HG02852 (cell line): ENCODE data around the gene SH3TC2.
"Not testable (repeated sequence)": the region's sequence is repeated elsewhere in the genome, so short reads cannot be mapped to it uniquely, and the experiment has no call there.

Source experiments
- ATAC-seq: cut with Tn5 transposase; IDR thresholded peaks from one replicate; pipeline ENCODE4 v1.9.1; 2021; ENCODE audit warnings: mild to moderate bottlenecking, moderate library complexity; ENCODE audit not compliant: unreplicated experiment

Gene SH3TC2

GRCh38 chr5:149063017-149063687 lies at the start of gene SH3TC2:
Gene SH3TC2 (minus strand): TSS chr5:149063062. CDS start chr5:149063022, 40 bp downstream.
- ATAC-seq, result no peak

DNA sequence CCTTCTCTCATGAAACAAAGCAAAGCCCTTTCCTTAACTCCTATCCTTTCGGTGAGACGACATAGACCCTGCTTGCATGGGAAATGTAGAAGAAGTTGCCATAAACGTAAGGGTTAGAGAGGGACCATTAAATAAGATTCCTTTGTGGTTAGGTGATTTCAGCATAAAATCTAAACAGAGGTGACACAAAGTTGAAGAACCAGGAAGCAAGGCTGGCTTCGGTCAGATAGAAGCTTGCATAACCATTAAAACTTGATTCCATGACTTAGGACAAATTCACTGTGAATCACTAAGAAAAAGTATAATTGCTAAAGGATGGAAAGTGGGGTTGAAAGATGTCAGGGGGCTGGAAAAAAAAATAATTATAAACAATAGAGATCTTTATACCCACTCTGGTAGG lies 47.5 kb upstream of the SH3TC2 start:
- ATAC-seq, result no peak

DNA sequence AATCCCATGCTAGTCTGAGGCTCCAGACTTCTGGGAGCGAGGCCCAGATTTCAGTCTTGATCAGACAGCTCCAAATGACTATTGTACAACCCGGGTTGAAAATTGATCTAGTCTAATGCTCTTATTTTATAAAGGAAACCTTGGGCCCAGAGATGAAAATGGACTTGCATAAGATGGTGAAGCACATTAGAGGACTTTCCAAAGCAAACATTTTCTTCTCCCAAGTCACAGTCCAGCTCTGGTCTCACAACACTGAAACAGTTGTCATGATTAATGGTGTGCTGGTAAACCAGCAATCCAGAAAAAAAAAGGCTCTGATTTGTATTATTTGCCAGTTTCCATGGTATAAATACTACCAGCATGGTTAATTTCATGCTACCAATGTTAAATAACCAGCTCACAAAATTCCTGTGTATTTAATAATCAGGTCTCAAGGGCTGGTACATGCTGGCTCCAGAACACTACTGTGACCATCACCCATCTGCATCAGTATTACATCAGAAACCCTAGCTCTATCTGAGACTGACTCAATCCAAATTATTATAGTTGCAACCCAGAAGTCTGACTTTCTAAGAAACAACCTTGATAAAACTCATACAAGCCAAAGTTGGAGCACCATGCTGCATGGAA lies 45.9 kb upstream of the SH3TC2 start:
- ATAC-seq, result no peak

- ATAC-seq, result no peak
Measured at GRCh38 chr5:149100331-149100730, 37.5 kb upstream of the SH3TC2 start.

- no peak for ATAC-seq
Measured at GRCh38 chr5:149099920-149100319, 37.1 kb upstream of the SH3TC2 start.

DNA sequence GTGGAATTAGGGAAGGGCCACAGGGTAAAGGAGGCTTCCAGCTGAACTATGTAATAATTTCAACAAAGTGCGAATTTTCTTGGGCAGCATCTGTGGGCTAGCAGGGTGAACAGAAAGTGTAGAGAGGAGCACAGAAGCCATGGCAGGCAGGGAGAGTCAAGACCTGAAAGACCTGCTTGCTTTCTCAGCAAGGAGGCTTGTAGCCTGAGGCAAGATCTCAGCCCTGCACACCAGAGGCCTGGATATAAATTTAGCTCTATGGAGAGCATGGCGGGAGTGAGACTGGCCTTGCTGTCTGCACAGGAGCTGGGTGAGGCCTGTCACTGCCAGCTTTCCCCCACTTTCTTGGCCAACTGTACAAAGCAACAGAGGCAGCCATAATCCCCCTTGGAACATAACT lies 32.1 kb upstream of the SH3TC2 start:
- ATAC-seq, result no peak

DNA sequence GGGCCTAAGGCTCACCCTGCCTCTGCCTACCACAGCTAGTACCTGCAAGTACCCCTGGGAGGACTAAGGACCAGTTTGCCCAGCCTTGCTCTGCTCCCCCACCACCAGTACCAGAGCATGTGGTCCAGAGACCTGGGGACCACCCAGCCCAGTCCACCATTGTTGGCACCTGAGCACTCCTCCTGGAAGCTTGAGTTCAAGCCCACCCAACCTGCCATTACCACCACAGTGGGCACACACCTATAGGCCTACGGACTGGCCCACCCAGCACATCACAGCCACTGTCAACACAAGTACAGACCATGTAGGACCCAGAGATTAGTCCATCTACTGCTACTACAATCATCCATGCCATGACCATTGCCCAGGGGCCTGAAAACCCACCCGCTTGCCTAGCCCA lies 30.8 kb upstream of the SH3TC2 start:
- no peak for ATAC-seq

GRCh38 chr5:149089796-149090195 lies 26.9 kb upstream of the SH3TC2 start:
- ATAC-seq, result no peak

GRCh38 chr5:149088686-149089085 lies 25.8 kb upstream of the SH3TC2 start:
- no peak for ATAC-seq

GRCh38 chr5:149083846-149084245 lies 21.0 kb upstream of the SH3TC2 start:
- no peak for ATAC-seq

- no peak for ATAC-seq
Measured at GRCh38 chr5:149082271-149082670, 19.4 kb upstream of the SH3TC2 start.

DNA sequence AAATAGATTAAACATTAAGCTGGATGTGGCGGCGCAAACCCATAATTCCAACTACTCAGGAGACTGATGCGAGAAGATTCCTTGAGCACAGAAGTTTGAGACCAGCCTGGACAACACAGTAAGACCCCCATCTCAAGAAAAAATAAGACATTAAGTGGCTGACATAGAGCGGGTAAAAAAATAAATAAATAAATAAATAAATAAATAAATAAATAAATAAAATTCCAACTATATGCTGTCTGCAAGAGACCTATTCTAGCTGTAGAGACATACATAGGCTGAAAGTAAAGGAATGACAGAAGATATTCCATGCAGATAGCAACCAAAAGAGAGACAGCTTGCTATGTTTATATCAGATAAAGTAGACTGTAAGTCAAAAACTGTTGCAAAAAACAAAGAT lies 17.4 kb upstream of the SH3TC2 start:
- no peak for ATAC-seq

DNA sequence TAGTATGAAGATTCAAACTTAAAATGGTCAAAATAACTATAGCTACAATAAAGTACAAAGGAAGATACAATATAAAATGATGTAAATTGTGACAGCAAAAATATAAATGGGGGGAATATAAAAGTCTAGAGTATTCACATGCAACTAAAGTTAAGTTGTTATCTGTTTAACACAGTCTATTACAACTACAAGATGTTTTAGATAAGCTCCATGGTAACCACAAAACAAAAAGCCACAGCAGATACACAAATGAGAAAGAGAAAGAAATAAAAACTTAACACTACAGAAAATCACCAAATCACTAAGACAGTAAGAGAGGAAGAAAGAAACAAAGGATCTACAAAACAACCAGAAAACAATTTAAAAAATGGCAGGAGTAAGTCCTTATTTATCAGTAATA lies 17.0 kb upstream of the SH3TC2 start:
- ATAC-seq, result no peak

GRCh38 chr5:149074071-149074470 lies 11.2 kb upstream of the SH3TC2 start:
- ATAC-seq, result not testable (repeated sequence)

DNA sequence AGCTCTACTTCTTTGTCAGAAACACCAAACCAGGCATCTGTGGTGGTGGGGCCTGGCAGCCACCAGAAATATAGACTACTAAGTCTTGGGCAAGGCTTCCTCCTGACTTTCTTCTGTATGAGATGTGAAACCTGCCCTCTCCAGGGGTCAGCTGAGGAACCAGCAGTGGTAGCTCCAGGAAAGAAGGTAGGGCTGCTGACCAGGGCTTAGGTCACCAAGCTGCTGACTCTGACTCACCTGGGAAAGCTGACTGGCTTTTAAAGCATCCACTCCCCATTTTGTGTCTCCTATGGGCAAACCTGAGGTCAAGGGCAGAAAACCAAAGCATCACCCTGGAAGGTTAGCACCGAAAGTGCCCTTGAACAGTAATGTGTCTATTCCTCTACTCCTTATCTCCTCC lies 10.4 kb upstream of the SH3TC2 start:
- no peak for ATAC-seq

DNA sequence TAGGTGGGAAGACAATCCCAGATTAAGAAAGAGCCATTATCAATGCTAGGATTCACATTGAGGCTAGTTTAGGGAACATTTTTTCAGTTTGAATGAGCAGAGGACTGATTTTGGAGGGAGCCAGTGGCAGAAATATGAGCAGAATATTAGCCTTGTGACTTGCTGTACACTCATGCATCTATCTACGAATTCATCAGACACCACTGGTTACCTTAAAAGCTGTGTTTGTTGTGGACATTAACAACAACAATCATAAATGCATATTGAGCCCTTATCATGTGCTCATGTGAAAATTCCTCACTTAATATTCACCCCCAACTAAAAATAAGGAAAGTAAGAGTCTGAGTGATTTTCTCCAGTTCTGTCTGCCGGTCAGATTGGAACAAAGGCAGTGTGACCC lies 9.9 kb upstream of the SH3TC2 start:
- ATAC-seq, result no peak

DNA sequence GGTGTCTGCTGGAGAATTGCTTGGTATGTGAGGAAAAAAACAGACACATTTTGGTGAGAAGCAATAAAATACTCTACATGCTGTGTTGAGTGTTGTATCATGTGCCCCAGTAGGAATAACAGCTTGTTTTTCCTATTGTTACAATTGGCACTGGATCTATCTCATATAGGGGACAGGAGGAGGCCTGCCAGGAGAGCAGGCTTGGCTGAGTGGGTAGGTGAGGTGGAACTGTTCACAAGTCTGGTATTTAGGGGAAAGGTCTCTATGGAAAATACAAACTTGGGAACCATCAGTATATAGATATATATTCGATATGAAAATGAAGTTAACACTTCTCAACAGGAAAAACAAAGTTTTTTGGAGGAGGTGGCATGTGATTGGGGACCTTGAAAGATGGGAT lies 9.5 kb upstream of the SH3TC2 start:
- ATAC-seq, result no peak

GRCh38 chr5:149071756-149072155 lies 8.9 kb upstream of the SH3TC2 start:
- no peak for ATAC-seq

GRCh38 chr5:149071216-149071615 lies 8.4 kb upstream of the SH3TC2 start:
- no peak for ATAC-seq

DNA sequence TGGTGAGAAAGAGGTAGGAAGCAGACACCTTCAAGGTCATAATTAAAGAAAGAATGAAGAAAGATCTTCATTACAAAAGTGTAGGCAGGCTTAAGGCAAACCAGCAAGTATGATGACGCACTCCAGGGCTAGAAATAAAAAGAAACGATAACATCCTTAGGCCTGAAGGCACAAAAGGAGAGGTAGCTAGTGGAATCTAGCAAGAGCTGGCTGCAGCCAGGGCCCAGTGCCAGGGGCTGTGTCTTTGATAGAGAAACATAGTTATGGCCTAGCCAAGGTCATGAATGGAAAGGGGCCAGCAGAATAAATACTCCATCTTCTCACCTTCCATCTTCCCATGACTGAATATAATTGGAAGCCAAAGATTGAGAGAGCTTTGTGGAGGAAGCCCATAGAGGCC lies 6.8 kb upstream of the SH3TC2 start:
- no peak for ATAC-seq

GRCh38 chr5:149063896-149064478 lies 1.1 kb upstream of the SH3TC2 start:
- ATAC-seq, result no peak

DNA sequence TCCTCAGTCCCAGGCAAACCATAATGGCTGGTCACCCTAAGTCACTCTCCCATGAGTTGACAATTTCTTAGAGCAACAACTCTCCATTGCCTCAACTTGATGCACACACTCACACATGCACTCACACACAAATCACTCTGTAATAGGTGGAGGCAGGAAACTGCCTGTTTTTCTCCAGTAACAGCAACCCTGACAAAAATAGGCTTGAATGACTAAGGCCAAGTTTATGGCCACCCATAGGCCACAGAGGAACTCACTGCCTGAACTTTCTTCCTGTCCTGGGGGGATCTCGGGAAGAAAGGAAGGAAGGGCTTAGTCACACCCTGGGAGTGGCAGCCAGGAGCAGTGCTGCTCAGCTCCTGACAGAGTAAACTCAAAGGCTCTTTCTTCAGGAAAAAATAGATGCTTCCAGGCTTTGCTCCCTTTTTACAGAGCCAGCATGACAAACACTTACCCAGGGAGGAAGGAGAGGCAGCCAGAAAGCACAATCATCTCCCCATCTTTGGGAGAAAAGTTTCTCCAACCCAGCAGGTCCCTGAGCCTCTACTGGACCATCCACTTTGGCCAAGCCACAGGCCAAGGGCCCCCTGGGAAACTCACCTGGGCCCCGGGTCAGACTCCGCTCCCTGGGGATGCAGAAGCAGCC lies 368 bp downstream of the SH3TC2 start:
- ATAC-seq, result no peak
